A673 (cell line): ENCODE results near the gene FOXF1. TPM values are rescaled to one million over a fixed set of nuclear protein-coding genes. Genes with fewer than 3 reads are reported as not detected.
A peak's percentile ranks its signal among the peaks of the same experiment; 100 is the strongest.

Source experiments
- Bru-seq: library from RNA; stranded (reverse); fragments of 400-500 nt; gene quantifications from one replicate; lab custom pipeline; 2021; lab: Mats Ljungman, UMichigan
- BruChase-seq, 2 experiments: library from RNA; stranded (reverse); fragments of 400-500 nt; gene quantifications; one replicate each; lab custom pipeline; 2021; lab: Mats Ljungman, UMichigan
- BruUV-seq: library from RNA; stranded (reverse); fragments of 400-500 nt; replicated peaks from 2 replicates; lab custom pipeline; 2021; lab: Mats Ljungman, UMichigan
- CTCF ChIA-PET: fragments of 300-600 bp; sonication (Branson Sonifier 250); formaldehyde crosslinking; loops from one replicate; lab custom pipeline; 2022; ENCODE audit warnings: antibody characterized with exemption; lab: Charles Lee
- POLR2A ChIA-PET: fragments of 300-600 bp; sonication (Branson Sonifier 250); formaldehyde crosslinking; loops from one replicate; lab custom pipeline; 2022; ENCODE audit warnings: antibody characterized with exemption; ENCODE audit not compliant: low non-redundant PET; lab: Charles Lee
- DNase-seq: peaks from one replicate; pipeline ENCODE4 v3.0.0-alpha.2; 2015; ENCODE audit warnings: low spot score
- H3K27ac ChIP-seq: fragments of 200-600 bp; sonication (generic); 2 replicates; pipeline ENCODE4 v1.5.1; 2016; ENCODE audit warnings: mixed run types, low read depth, mild to moderate bottlenecking, mixed read lengths, antibody characterized with exemption, low read length; ENCODE audit not compliant: poor library complexity, severe bottlenecking
- H3K27me3 ChIP-seq: fragments of 200-600 bp; sonication (generic); replicated peaks from 2 replicates; pipeline ENCODE4 v1.6.1; 2017; ENCODE audit warnings: mixed run types, low read depth, mild to moderate bottlenecking, mixed read lengths, antibody characterized with exemption, low read length; ENCODE audit not compliant: insufficient read depth, poor library complexity
- H3K36me3 ChIP-seq: fragments of 200-600 bp; sonication (generic); 2 replicates; pipeline ENCODE4 v1.6.1; 2016; ENCODE audit warnings: mixed run types, mild to moderate bottlenecking, mixed read lengths, antibody characterized with exemption, low read length; ENCODE audit not compliant: insufficient read depth, poor library complexity, severe bottlenecking
- H3K4me1 ChIP-seq: fragments of 200-600 bp; sonication (generic); 2 replicates; pipeline ENCODE4 v1.6.1; 2017; ENCODE audit warnings: mixed run types, mild to moderate bottlenecking, mixed read lengths, antibody characterized with exemption, low read length; ENCODE audit not compliant: insufficient read depth, poor library complexity, severe bottlenecking
- H3K4me3 ChIP-seq: fragments of 200-600 bp; sonication (generic); 2 replicates; pipeline ENCODE4 v1.5.1; 2016; ENCODE audit warnings: low read depth, mixed run types, mild to moderate bottlenecking, mixed read lengths, low read length; ENCODE audit not compliant: poor library complexity, severe bottlenecking
- H3K9me3 ChIP-seq: fragments of 200-600 bp; sonication (generic); 2 replicates; pipeline ENCODE4 v1.6.1; 2016; ENCODE audit warnings: mixed run types, low read depth, mild to moderate bottlenecking, mixed read lengths, antibody characterized with exemption, low read length; ENCODE audit not compliant: poor library complexity, severe bottlenecking
- EZH2 ChIP-seq: fragments of 200-600 bp; sonication (generic); IDR thresholded peaks from 2 replicates; pipeline ENCODE4 v1.6.1; 2017; ENCODE audit warnings: borderline replicate concordance, low read depth, mild to moderate bottlenecking, mixed read lengths, antibody characterized with exemption, low read length; ENCODE audit not compliant: poor library complexity, severe bottlenecking
- intact Hi-C: fragments of 100-400 bp; cut with micrococcal nuclease; formaldehyde crosslinking; loops from one replicate; pipeline ENCODE4 v1.10.0; 2022; ENCODE audit not compliant: unreplicated experiment
- long read RNA-seq: library from polyadenylated mRNA; stranded (forward); transcript quantifications from one replicate; pipeline ENCODE4 v2.0.0, GENCODE V29; 2022
- total RNA-seq: library from RNA; stranded (reverse); gene quantifications from 2 replicates; pipeline ENCODE4 v1.2.3, GENCODE V29; 2021
- TF ChIP-seq, protein P1 (sequence below): fragments of 300-800, 200-600 bp; sonication (generic); conservative IDR thresholded peaks from 2 replicates; pipeline ENCODE4 v1.5.1; 2017; ENCODE audit warnings: low read depth, mild to moderate bottlenecking, antibody characterized with exemption, low read length, moderate library complexity, mixed read lengths

Gene FOXF1
- total RNA-seq (not detected in 2 replicates), Bru-seq, nascent RNA (not detected), BruChase-seq, experiment 1, labeled RNA remaining after a 2-hour chase (not detected), BruChase-seq, experiment 2, labeled RNA remaining after a 6-hour chase (not detected)
- long read RNA-seq, result 0 reads

DNA sequence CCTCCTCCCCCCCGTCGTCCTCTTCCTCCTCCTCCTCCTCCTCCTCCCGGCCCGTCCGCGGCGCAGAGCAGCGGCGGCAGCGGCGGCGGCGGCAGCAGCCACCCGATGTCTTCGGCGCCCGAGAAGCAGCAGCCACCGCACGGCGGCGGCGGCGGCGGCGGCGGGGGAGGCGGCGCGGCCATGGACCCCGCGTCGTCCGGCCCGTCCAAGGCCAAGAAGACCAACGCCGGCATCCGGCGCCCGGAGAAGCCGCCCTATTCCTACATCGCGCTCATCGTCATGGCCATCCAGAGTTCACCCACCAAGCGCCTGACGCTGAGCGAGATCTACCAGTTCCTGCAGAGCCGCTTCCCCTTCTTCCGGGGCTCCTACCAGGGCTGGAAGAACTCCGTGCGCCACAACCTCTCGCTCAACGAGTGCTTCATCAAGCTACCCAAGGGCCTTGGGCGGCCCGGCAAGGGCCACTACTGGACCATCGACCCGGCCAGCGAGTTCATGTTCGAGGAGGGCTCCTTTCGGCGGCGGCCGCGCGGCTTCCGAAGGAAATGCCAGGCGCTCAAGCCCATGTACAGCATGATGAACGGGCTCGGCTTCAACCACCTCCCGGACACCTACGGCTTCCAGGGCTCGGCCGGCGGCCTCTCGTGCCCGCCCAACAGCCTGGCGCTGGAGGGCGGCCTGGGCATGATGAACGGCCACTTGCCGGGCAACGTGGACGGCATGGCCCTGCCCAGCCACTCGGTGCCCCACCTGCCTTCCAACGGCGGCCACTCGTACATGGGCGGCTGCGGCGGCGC lies at the start of gene FOXF1:
TSS of gene FOXF1 (plus strand) at position 63 of the 797 bp plus-strand sequence. CDS start at position 106, 43 bp downstream.
- ChIA-PET CTCF (no interaction called here), POLR2A (no interaction called here)
- Histone ChIP-seq H3K4me1 (peaks cover 9% of the 10 kb centered on the region), H3K36me3 (no peaks in the 10 kb centered on the region), H3K9me3 (no peaks in the 10 kb centered on the region), H3K27me3 (peaks cover 100% of the 10 kb centered on the region), H3K27ac (no peak within 1 kb of the TSS), H3K4me3 (peak within 1 kb of the TSS; percentile 33)
- DNase-seq, result peak; percentile 30
- intact Hi-C loops, result no loop called here
- TF ChIP-seq EZH2, result no peak
- TF ChIP-seq, protein P1, sequence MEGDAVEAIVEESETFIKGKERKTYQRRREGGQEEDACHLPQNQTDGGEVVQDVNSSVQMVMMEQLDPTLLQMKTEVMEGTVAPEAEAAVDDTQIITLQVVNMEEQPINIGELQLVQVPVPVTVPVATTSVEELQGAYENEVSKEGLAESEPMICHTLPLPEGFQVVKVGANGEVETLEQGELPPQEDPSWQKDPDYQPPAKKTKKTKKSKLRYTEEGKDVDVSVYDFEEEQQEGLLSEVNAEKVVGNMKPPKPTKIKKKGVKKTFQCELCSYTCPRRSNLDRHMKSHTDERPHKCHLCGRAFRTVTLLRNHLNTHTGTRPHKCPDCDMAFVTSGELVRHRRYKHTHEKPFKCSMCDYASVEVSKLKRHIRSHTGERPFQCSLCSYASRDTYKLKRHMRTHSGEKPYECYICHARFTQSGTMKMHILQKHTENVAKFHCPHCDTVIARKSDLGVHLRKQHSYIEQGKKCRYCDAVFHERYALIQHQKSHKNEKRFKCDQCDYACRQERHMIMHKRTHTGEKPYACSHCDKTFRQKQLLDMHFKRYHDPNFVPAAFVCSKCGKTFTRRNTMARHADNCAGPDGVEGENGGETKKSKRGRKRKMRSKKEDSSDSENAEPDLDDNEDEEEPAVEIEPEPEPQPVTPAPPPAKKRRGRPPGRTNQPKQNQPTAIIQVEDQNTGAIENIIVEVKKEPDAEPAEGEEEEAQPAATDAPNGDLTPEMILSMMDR, result no peak
- BruUV-seq, result no TSS peak

DNA sequence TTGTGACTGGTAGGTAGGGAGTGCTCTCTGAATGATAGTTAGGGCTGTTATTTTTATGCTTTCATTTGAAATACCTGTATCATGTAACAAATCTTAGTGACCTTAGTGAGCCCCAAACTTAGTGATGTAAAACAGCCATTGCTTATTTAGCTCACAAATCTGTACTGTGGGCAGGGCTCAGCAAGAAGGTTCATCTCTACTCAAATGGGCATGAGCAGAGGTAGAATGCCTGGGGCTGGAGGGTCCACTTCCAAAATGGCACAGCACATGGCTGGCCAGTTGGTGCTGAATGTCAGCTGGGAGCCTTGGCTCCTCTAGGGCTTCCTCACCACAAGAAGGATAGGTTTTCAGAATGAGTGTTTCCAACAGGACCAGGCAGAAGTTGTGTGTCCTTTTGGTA lies 49.3 kb upstream of the FOXF1 start:
- no peaks in the 10 kb centered on the region for H3K4me1 ChIP-seq
- POLR2A ChIA-PET, result no interaction called here
- intact Hi-C loops, result no loop called here
- no TSS peak for BruUV-seq
- no peaks in the 10 kb centered on the region for H3K9me3 ChIP-seq
- CTCF ChIA-PET, result no interaction called here
- TF ChIP-seq EZH2, result no peak
- TF ChIP-seq, protein P1, result no peak
- peaks cover 39% of the 10 kb centered on the region for H3K27me3 ChIP-seq
- H3K27ac ChIP-seq, result no peak overlapping the region
- no peaks in the 10 kb centered on the region for H3K36me3 ChIP-seq
- DNase-seq, result no peak
- no peak overlapping the region for H3K4me3 ChIP-seq

DNA sequence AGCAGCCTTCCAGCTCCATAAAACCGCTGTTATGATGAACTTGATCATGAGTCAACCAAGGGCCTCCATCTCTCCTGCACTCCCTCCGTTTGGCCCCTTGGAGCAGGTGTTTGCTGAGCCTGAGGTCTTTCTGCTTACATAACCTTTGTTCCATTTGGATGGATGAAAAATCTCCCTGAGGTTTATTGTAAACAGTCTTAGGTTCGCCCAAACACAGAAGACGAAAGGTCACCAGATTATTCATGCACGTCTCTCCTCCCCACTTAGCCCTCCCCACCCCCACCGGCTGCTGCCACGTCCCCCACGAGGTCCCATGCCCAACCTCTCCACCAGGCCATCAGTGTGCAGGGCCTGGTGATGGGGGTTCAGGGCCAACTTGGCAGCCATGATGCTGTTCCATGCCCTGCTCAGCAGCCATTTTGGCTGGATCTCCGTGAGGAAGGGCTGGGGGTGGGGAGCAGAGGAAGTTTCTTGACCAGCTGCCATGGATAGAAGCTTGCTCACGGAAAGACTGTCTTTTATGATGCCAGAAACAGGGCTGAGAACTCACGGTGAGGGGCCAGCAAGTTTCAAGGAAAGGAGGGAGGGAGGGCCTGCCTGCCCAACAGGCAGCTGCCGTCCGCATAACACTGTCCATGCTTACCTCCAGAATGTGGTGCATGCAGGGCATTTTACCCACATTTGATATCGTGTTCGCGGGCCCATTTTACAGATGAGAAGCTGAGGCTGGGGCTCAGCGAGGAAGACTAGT lies 47.8 kb upstream of the FOXF1 start:
- H3K27me3 ChIP-seq, result peaks cover 39% of the 10 kb centered on the region
- H3K4me3 ChIP-seq, result no peak overlapping the region
- TF ChIP-seq EZH2, result no peak
- TF ChIP-seq, protein P1, result no peak
- no TSS peak for BruUV-seq
- H3K4me1 ChIP-seq, result no peaks in the 10 kb centered on the region
- intact Hi-C loops, result no loop called here
- no peak overlapping the region for H3K27ac ChIP-seq
- no peaks in the 10 kb centered on the region for H3K36me3 ChIP-seq
- POLR2A ChIA-PET, result no interaction called here
- no peak for DNase-seq
- CTCF ChIA-PET, result no interaction called here
- H3K9me3 ChIP-seq, result no peaks in the 10 kb centered on the region
